ENCODE data around the gene IQSEC1. TPM values are rescaled to one million over a fixed set of nuclear protein-coding genes. Genes with fewer than 3 reads are reported as not detected.
A peak's percentile ranks its signal among the peaks of the same experiment; 100 is the strongest.

The IQSEC1 gene
- total RNA-seq, 2 experiments from 2014 or later: 59.5 to 64.6 TPM

DNA sequence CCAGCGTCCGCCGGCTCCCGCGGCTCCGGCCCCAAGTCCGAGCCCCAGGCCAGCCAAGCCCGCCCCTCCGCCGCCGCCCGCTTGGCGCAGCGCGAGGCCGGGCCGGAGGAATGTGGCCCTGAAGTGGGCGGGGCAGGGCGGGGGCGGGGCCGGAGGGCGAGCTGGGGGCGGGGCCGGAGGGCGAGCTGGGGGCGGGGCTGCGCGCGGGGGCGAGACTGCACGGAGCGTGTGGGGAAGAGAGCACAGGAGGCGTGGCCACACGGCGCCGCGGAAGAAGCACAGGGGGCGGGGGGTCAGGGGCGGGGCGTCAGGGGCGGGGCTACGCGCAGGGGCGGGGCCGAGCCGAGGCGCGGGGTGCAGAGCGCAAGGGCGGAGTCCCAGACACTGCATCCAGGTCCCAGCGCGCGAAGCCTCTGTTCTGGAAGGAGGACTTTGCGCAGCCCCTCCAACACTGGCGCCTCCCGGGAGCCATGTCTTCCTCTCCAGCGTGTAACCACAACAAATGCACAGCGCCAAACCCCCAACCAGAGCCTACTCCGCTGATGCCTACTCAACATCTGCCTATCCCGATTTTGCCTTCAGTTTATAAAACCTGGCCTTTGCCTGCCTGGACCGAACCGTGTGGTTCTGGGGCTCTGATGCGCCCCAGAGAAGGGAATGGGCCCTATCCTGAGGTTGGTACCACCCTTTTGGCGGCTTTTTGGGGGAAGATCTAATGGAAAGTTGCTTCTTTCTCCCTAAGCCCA lies 105.5 kb downstream of the IQSEC1 start:
- Mint-ChIP-seq H3K27me3 (peaks cover 3% of the 10 kb centered on the region), H3K36me3 (peaks cover 4% of the 10 kb centered on the region), H3K4me3 (peak overlapping the region; percentile 74), H3K4me1 (peaks cover 29% of the 10 kb centered on the region), H3K9me3 (no peaks in the 10 kb centered on the region), H3K27ac (peak overlapping the region; percentile 42)
- peak; percentile 90 for ATAC-seq (ENCODE audit: low read depth)
- POLR2A ChIA-PET: interaction anchor here (0.6 kb wide), 1 partner anchor 409 kb away, joined by 3 read pairs; no protein-coding TSS in a partner anchor
- peak; percentile 89 for DNase-seq

DNA sequence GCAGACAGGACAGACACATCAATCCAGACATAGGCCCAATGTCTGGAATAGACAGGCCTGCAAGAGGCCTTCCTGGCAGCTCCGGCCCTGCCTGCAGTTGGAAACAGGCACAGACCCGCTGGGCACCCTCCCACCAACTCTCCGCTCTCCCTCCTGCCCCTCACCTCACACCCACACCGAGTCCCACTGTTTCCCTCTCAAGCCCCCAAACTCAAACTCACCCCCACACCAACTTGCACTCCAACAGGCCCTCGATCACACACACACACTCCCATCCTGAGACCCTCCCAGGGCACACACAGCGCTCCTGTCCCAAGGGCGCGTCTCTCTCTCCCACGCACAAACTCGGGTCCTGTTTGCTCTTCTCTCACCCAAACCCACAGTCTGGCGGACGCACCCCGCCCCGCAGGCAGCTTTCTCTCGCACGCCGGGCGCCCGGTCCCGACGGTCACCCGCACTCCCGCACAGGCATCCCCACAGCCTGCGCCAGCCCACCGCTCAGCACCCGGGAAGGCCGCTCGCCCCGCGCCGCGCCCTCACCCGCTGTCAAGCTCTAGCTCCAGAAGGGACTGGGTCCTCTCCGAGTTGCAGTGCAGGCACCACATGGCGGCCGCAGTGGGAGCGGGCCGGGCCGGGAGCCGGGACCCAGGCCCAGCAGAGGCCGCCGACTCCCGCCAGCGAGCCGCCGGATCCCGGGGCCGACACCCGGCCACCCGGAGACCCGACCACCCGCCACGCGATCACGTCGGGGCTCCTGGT lies 106.2 kb downstream of the IQSEC1 start:
- Mint-ChIP-seq H3K4me1 (peaks cover 34% of the 10 kb centered on the region), H3K36me3 (peaks cover 8% of the 10 kb centered on the region), H3K9me3 (no peaks in the 10 kb centered on the region), H3K27ac (no peak overlapping the region), H3K4me3 (peak overlapping the region; percentile 51), H3K27me3 (peaks cover 3% of the 10 kb centered on the region)
- DNase-seq (no peak), ATAC-seq (ENCODE audit: low read depth) (peak; percentile 1)
- POLR2A ChIA-PET: interaction anchor here (0.6 kb wide), 1 partner anchor 409 kb away, joined by 3 read pairs; no protein-coding TSS in a partner anchor

DNA sequence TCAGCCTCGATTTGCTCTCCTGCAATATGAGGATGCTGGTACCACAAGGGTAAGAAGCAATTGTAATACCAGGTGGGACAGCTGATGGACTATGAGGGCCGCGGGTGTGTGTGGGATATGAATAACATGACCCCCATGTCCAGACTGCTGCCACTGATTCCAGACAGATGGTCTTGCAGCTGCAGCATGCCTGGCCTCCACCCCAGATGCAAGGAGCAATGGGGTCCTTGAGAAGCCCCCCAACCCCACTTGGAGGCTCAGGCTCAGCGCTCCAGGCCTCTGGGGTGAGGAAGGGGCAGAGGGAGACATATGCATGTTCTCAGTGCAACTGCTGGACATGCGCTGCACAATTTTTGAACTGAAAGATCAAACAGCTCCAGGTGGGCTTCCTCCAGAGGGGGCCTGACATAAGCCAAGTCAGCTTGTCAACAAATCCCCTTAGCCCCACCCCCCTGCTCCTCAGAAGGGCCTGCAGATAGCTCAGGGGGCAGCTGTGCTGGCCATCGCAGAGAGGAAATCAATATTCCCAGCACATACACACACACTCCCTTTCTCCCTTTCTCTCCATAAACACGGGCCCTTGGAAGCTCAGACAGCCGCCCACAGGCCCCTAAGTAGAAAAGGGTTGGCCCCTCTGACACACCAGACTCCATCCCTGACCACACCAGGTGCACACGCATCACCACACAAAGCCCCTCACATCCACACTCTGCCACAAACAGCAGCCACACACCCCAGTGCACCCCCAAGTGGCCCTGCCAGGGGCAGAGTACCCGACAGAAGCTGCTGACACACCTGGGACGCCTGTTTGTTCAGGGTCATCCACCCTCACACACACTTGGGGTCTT lies 107.0 kb downstream of the IQSEC1 start:
- H3K27ac Mint-ChIP-seq: no peak overlapping the region

DNA sequence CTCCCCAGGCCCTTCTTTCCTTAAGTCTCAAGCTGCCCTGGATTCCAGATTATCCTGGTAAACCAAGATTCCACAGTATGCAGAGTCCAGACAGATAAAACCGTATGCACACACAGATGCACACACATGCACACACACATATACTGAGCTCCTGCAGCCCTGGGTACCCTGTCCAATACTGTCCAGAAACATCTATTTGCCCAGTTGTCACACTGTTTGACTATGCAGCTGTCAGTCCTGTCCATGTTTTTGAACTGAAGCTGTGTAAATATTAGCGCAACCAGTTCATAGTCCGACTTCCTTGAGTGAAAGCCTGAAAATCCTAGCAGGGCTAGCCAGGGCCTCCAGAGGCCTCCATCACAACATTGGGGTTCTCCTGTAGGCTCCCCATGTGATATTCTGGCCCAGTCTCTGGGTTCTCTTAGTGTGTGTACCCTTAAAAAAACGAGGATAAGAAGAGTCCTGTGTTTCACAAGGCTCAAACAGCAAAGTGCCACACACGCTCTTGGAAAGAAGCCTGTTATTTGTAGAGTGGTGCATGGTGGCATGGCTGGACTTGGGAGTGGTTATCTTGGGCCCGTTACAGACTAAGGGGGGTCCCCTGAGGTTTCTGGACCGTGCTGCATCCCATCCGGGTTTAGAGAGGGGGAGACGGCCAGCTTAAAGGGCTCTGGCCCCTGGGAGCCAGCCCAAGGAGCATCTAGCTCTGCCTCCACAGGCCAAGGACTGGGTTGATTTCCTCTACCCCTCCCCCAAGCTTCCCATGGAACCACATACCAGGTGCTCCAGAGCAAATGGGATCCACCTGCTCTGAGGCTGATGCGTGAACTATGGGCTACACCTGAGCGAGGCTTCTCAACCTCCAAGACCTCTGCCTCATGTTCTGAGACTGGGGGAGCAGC lies 108.3 kb downstream of the IQSEC1 start:
- POLR2A ChIA-PET: no interaction called here
- Mint-ChIP-seq H3K27ac (no peak overlapping the region), H3K4me1 (peaks cover 47% of the 10 kb centered on the region), H3K9me3 (no peaks in the 10 kb centered on the region), H3K27me3 (peaks cover 3% of the 10 kb centered on the region), H3K4me3 (no peak overlapping the region), H3K36me3 (peaks cover 12% of the 10 kb centered on the region)
- DNase-seq (no peak), ATAC-seq (ENCODE audit: low read depth) (no peak)

More for the DNA sequence above, 107.0 kb downstream of the IQSEC1 start:
- H3K9me3 Mint-ChIP-seq: no peaks in the 10 kb centered on the region
- H3K4me3 Mint-ChIP-seq: no peak overlapping the region
- peaks cover 3% of the 10 kb centered on the region for H3K27me3 Mint-ChIP-seq
- DNase-seq (no peak), ATAC-seq (ENCODE audit: low read depth) (no peak)
- peaks cover 11% of the 10 kb centered on the region for H3K36me3 Mint-ChIP-seq
- POLR2A ChIA-PET: no interaction called here
- peaks cover 37% of the 10 kb centered on the region for H3K4me1 Mint-ChIP-seq

DNA sequence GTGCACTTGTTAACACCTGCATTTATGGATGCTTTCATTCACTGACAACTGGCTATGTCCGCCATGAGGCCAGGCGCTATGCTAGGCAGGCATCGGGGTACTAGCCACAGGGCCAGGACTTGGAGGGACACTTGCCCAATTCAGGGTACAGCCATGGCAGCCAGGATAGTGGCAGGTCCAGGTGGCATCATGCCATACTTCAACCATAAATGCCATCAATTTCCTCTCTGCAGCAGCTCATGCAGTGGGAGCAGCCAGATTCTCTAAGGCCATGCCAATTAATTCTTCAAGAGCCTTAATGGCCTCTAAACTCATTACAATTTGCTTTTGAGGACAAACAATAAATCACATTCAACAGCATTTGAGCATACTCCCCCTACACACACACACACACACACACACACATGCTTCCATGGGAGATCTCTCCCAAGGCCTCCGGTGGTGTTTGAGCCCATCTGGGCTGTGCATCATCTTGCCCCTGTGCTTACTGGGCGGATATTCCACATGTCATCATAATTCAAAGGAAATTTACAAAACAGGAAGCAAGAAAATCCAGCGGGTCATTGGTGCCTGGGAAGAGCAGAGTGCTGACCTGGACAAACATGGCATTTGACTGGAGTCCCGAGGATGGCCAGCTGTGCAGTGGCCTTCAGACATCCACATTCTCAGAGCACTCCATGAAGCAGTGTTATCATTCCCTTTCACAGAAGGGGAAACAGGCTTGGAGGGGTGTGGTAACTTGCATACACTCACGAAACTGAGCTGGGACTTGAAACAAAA lies 109.1 kb downstream of the IQSEC1 start:
- H3K27ac Mint-ChIP-seq: peak overlapping the region; percentile 74
- H3K27me3 Mint-ChIP-seq: peaks cover 3% of the 10 kb centered on the region
- H3K36me3 Mint-ChIP-seq: peaks cover 12% of the 10 kb centered on the region
- peak overlapping the region; percentile 61 for H3K4me3 Mint-ChIP-seq
- peaks cover 50% of the 10 kb centered on the region for H3K4me1 Mint-ChIP-seq
- POLR2A ChIA-PET: no interaction called here
- ATAC-seq (ENCODE audit: low read depth) (no peak), DNase-seq (no peak)
- H3K9me3 Mint-ChIP-seq: no peaks in the 10 kb centered on the region

DNA sequence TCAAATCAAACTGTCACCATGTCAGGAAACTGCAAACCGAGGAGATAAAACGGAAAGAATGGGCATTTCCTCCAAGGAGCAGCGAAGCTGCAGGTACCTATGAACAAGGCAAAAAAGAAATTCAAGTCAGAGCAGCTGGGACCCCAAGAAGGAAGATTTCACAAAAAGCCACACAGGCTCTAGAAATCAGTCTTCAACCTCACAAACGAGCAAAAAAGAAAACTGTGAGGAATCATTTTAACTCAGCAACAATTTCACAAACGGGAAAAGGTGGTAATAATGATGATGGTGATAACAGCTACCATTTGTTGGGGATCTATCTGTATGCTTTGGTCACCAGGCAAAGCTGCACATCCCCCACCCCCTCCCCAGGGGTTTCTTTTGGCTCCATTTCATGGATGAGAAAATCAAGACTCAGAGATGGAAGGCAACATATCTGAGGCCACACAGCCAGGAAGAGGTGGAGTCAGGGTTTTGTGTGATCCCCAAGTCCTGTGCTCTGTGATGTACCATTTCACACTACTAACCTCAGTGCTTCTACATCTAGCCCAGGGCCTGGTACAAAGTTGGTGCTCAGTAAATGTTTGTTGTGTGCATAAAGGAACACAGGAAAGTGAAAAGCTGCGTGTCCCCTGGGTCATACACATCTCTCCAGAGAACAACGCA lies 109.9 kb downstream of the IQSEC1 start:
- H3K9me3 Mint-ChIP-seq: no peaks in the 10 kb centered on the region
- ATAC-seq (ENCODE audit: low read depth) (peak; percentile 44), DNase-seq (no peak)
- peak overlapping the region; percentile 61 for H3K4me3 Mint-ChIP-seq
- H3K27ac Mint-ChIP-seq: peak overlapping the region; percentile 74
- peaks cover 3% of the 10 kb centered on the region for H3K27me3 Mint-ChIP-seq
- POLR2A ChIA-PET: no interaction called here
- H3K4me1 Mint-ChIP-seq: peaks cover 51% of the 10 kb centered on the region
- peaks cover 10% of the 10 kb centered on the region for H3K36me3 Mint-ChIP-seq

DNA sequence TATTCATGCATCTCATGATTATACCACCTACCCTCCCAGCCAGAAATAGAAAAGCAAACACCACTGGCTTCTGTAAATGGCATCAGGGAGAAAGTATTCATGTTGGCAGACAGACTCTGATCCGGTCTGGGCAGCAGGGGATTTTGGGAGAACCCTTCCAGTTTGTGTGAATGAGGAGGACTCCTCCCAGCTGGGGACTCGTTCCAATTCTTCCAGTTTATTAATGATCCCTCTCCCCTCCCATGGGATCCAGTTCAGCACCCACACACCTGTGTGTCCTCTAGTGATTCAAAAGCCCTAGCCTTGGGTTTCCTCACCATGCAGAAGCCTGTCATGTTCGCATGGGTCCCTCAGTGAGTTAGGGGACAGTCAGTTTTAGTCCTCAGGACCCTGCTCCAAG lies 110.9 kb downstream of the IQSEC1 start:
- peak overlapping the region; percentile 38 for H3K4me3 Mint-ChIP-seq
- DNase-seq (no peak), ATAC-seq (ENCODE audit: low read depth) (no peak)
- no peak overlapping the region for H3K27ac Mint-ChIP-seq
- POLR2A ChIA-PET: no interaction called here
- H3K36me3 Mint-ChIP-seq: peaks cover 10% of the 10 kb centered on the region
- peaks cover 46% of the 10 kb centered on the region for H3K4me1 Mint-ChIP-seq
- no peaks in the 10 kb centered on the region for H3K9me3 Mint-ChIP-seq
- H3K27me3 Mint-ChIP-seq: peaks cover 3% of the 10 kb centered on the region

DNA sequence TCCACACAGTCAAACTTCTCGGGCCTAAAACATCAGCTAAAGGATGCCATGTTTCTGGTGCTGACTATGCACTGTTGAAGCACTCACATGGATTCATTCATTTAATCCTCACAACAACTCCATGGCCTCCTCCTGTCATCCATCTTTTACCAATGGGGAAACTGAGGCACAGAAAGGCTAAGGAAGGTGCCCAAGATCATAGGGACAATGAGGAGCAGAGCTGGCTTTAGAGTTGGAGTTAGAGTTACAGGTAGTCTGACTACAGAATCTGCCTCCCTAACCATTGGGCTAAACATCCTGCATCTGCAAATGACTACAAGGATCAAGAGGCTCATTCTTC lies 111.6 kb downstream of the IQSEC1 start:
- ATAC-seq (ENCODE audit: low read depth) (no peak), DNase-seq (no peak)
- no peaks in the 10 kb centered on the region for H3K27me3 Mint-ChIP-seq
- POLR2A ChIA-PET: interaction anchor here (1.1 kb wide), 1 partner anchor 11 kb away, joined by 3 read pairs; no protein-coding TSS in a partner anchor
- H3K4me1 Mint-ChIP-seq: peaks cover 45% of the 10 kb centered on the region
- no peak overlapping the region for H3K27ac Mint-ChIP-seq
- peaks cover 10% of the 10 kb centered on the region for H3K36me3 Mint-ChIP-seq
- no peaks in the 10 kb centered on the region for H3K9me3 Mint-ChIP-seq
- no peak overlapping the region for H3K4me3 Mint-ChIP-seq

DNA sequence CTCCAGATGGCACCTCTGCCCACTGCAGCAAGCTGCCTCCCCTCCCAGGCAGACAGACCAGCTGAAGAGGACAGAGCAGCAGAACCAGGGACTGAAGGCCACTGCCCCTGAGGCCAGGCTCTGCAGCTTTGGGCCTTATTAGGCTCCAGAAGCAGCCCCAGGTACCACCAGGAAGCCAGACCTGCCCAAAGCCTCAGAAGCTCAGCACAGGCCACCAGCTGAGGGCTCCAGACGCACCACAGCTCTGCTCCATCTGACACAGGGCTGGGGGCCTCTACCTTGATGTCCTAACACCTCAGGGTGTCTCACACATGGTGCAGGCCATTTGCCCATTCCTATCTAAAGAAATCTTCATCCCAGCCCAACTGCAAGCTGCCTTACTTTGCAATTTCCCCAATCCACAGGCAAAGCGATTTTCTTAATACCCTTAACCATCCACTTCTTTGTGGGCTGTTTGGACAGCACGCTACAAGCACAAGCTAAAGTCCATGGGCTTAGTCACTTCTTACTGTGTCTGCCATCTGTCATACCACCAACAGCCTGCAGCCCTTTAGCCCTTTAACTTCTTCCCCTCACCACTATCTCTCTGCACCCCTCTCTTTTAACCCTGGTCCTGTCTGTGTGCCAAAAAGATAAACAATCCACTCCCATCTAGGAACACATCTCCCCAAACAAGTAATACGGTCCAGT lies 112.1 kb downstream of the IQSEC1 start:
- peaks cover 41% of the 10 kb centered on the region for H3K4me1 Mint-ChIP-seq
- H3K36me3 Mint-ChIP-seq: peaks cover 10% of the 10 kb centered on the region
- no peak overlapping the region for H3K4me3 Mint-ChIP-seq
- H3K27ac Mint-ChIP-seq: no peak overlapping the region
- DNase-seq (no peak), ATAC-seq (ENCODE audit: low read depth) (no peak)
- no peaks in the 10 kb centered on the region for H3K27me3 Mint-ChIP-seq
- POLR2A ChIA-PET: interaction anchor here (1.1 kb wide), 1 partner anchor 10 kb away, joined by 3 read pairs; no protein-coding TSS in a partner anchor
- H3K9me3 Mint-ChIP-seq: no peaks in the 10 kb centered on the region

DNA sequence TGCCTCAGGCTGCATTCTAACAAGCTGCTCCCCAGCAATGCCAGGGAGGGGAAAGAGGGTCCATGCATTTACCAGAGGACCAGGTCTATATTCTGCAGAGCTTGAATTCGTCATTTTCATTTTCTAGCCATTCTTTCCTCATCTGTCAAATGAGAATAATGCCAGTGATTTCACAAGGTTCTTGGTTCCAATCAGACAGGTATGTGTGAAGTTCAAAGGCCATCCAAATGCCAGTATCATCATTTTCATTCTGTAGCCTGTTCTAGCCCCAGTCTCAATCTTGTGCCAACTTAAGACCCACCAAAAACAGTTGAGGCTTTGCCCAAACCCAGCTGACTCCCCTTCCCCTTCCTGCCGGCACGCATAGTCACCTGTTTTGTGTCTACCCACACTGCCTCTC lies 112.7 kb downstream of the IQSEC1 start:
- DNase-seq (no peak), ATAC-seq (ENCODE audit: low read depth) (no peak)
- H3K27ac Mint-ChIP-seq: no peak overlapping the region
- H3K9me3 Mint-ChIP-seq: no peaks in the 10 kb centered on the region
- H3K4me1 Mint-ChIP-seq: peaks cover 41% of the 10 kb centered on the region
- H3K4me3 Mint-ChIP-seq: no peak overlapping the region
- POLR2A ChIA-PET: interaction anchor here (1.1 kb wide), 1 partner anchor 9 kb away, joined by 3 read pairs; no protein-coding TSS in a partner anchor
- no peaks in the 10 kb centered on the region for H3K27me3 Mint-ChIP-seq
- H3K36me3 Mint-ChIP-seq: peaks cover 10% of the 10 kb centered on the region

DNA sequence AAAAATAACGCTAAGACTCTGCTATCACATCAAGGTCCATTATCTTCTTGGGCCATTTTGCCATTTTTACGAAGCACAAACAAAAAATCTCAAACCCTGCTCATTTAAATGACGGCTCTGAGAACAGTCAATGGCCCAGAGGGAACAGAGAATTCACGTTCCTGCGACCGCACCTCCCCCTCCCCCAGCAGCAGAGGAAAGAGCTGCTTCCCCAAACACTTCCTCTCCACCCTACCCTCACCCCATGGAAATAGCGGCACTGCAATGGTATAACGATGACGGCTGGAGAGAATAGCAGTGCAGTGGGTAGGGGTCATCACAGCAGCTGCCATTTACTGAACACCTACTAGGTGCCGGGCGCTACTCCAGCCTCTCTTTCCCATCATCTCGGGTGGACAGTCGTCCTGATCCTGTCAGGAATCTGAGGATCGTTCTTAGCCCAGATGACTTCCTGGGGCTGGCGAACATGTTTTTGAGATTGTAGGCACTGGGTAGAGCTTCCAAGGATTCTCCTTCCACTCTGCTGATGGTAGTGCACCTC lies 113.3 kb downstream of the IQSEC1 start:
- Mint-ChIP-seq H3K27me3 (no peaks in the 10 kb centered on the region), H3K36me3 (peaks cover 10% of the 10 kb centered on the region), H3K9me3 (no peaks in the 10 kb centered on the region), H3K27ac (no peak overlapping the region), H3K4me1 (peaks cover 41% of the 10 kb centered on the region), H3K4me3 (no peak overlapping the region)
- no peak for DNase-seq
- ATAC-seq (ENCODE audit: low read depth): no peak
- POLR2A ChIA-PET: no interaction called here
